Measurements from ENCODE around the gene C6orf62. TPM values are rescaled to one million over a fixed set of nuclear protein-coding genes. Genes with fewer than 3 reads are reported as not detected.

The C6orf62 gene
- total RNA-seq, 2 experiments from 2014 or later = 130 to 134 TPM

GRCh38 chr6:24694198-24694597 is 24.8 kb downstream of the C6orf62 start:
- no peak overlapping the region for H3K27ac Mint-ChIP-seq
- H3K4me3 Mint-ChIP-seq = no peak overlapping the region
- no peaks in the 10 kb centered on the region for H3K27me3 Mint-ChIP-seq
- ChIA-PET CTCF (interaction anchor here (0.8 to 4.5 kb wide), 3 partner anchors 27 to 264 kb away, joined by 3 to 82 read pairs (median 3); partner anchors contain the start of gene ACOT13), POLR2A (no interaction called here)
- H3K9me3 Mint-ChIP-seq = no peaks in the 10 kb centered on the region
- H3K4me1 Mint-ChIP-seq (ENCODE audit: low read depth) = peaks cover 36% of the 10 kb centered on the region
- intact Hi-C loops (cut with micrococcal nuclease) = loop anchor here (2.0 to 10.0 kb wide), 2 partner anchors 199 to 263 kb away; partner anchors contain the start of gene ALDH5A1
- DNase-seq = no peak
- peaks cover 6% of the 10 kb centered on the region for H3K36me3 Mint-ChIP-seq

GRCh38 chr6:24692848-24693592 is 25.9 kb downstream of the C6orf62 start:
- CTCF ChIA-PET = interaction anchor here (6.0 kb wide), 1 partner anchor 110 kb away, joined by 62 read pairs; no protein-coding TSS in a partner anchor
- peaks cover 2% of the 10 kb centered on the region for H3K36me3 Mint-ChIP-seq
- H3K4me3 Mint-ChIP-seq = no peak overlapping the region
- no peak overlapping the region for H3K27ac Mint-ChIP-seq
- intact Hi-C loops (cut with micrococcal nuclease) = loop anchor here (10.0 kb wide), 1 partner anchor 198 kb away; the partner anchor contains the start of gene ALDH5A1
- no peak for DNase-seq
- POLR2A ChIA-PET = no interaction called here
- H3K27me3 Mint-ChIP-seq = no peaks in the 10 kb centered on the region
- peaks cover 31% of the 10 kb centered on the region for H3K4me1 Mint-ChIP-seq (ENCODE audit: low read depth)
- H3K9me3 Mint-ChIP-seq = no peaks in the 10 kb centered on the region

- CTCF ChIA-PET = interaction anchor here (6.0 kb wide), 1 partner anchor 109 kb away, joined by 62 read pairs; no protein-coding TSS in a partner anchor
- intact Hi-C loops (cut with micrococcal nuclease) = loop anchor here (10.0 kb wide), 1 partner anchor 198 kb away; the partner anchor contains the start of gene ALDH5A1
These were observed 26.5 kb downstream of the C6orf62 start for GRCh38 chr6:24692415-24692814.

DNA sequence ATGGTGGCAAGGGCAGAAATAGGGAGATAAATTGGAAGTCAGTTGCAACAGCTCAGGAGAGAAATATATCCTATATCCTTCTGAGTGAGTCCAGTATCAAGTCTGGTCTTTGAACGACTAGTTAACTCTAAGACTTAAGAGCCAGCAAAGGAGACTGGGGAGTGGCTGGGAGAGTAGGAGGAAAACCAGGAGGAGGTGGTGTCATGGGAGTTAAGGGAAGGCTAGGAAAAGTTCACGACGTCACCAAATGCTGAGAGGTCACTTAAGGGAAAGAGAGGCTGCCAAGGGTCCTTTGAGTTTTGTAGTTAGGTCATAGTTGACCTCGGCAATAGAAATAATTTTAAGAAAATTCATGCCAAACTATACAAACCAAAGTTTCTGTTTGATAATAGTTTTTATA is 27.0 kb downstream of the C6orf62 start:
- no peak overlapping the region for H3K27ac Mint-ChIP-seq
- H3K4me1 Mint-ChIP-seq (ENCODE audit: low read depth) = peaks cover 29% of the 10 kb centered on the region
- H3K4me3 Mint-ChIP-seq = no peak overlapping the region
- H3K9me3 Mint-ChIP-seq = no peaks in the 10 kb centered on the region
- ChIA-PET CTCF (interaction anchor here (0.8 to 6.0 kb wide), 2 partner anchors 109 to 112 kb away, joined by 3 to 62 read pairs; no protein-coding TSS in a partner anchor), POLR2A (no interaction called here)
- intact Hi-C loops (cut with micrococcal nuclease) = loop anchor here (10.0 kb wide), 1 partner anchor 197 kb away; the partner anchor contains the start of gene ALDH5A1
- peaks cover 3% of the 10 kb centered on the region for H3K36me3 Mint-ChIP-seq
- no peak for DNase-seq
- H3K27me3 Mint-ChIP-seq = no peaks in the 10 kb centered on the region

More at GRCh38 chr6:24692415-24692814, 26.5 kb downstream of the C6orf62 start:
- POLR2A ChIA-PET = no interaction called here
- H3K36me3 Mint-ChIP-seq = peaks cover under 1% of the 10 kb centered on the region
- H3K27me3 Mint-ChIP-seq = no peaks in the 10 kb centered on the region
- no peak overlapping the region for H3K4me3 Mint-ChIP-seq
- H3K27ac Mint-ChIP-seq = no peak overlapping the region
- no peak for DNase-seq
- H3K4me1 Mint-ChIP-seq (ENCODE audit: low read depth) = peaks cover 29% of the 10 kb centered on the region
- no peaks in the 10 kb centered on the region for H3K9me3 Mint-ChIP-seq

- Mint-ChIP-seq H3K27ac (no peak overlapping the region), H3K27me3 (no peaks in the 10 kb centered on the region), H3K36me3 (peaks cover 3% of the 10 kb centered on the region), H3K4me3 (no peak overlapping the region), H3K4me1 (ENCODE audit: low read depth) (peaks cover 29% of the 10 kb centered on the region), H3K9me3 (no peaks in the 10 kb centered on the region)
- ChIA-PET POLR2A (no interaction called here), CTCF (interaction anchor here (0.8 to 6.0 kb wide), 2 partner anchors 108 to 112 kb away, joined by 3 to 62 read pairs; no protein-coding TSS in a partner anchor)
- no peak for DNase-seq
- intact Hi-C loops (cut with micrococcal nuclease) = loop anchor here (10.0 kb wide), 1 partner anchor 197 kb away; the partner anchor contains the start of gene ALDH5A1
These were observed 27.4 kb downstream of the C6orf62 start for GRCh38 chr6:24691550-24691949.

- CTCF ChIA-PET = interaction anchor here (6.0 kb wide), 1 partner anchor 108 kb away, joined by 62 read pairs; no protein-coding TSS in a partner anchor
- H3K27ac Mint-ChIP-seq = no peak overlapping the region
These were observed 28.4 kb downstream of the C6orf62 start for GRCh38 chr6:24690593-24690992.

GRCh38 chr6:24689964-24690363 is 29.0 kb downstream of the C6orf62 start:
- Mint-ChIP-seq H3K27ac (no peak overlapping the region), H3K4me1 (ENCODE audit: low read depth) (peaks cover 18% of the 10 kb centered on the region), H3K36me3 (peaks cover 3% of the 10 kb centered on the region), H3K9me3 (no peaks in the 10 kb centered on the region), H3K27me3 (no peaks in the 10 kb centered on the region), H3K4me3 (no peak overlapping the region)
- ChIA-PET CTCF (interaction anchor here (0.6 to 6.0 kb wide), 2 partner anchors 107 to 1313 kb away, joined by 3 to 62 read pairs; no protein-coding TSS in a partner anchor), POLR2A (no interaction called here)
- intact Hi-C loops (cut with micrococcal nuclease) = loop anchor here (10.0 kb wide), 1 partner anchor 195 kb away; the partner anchor contains the start of gene ALDH5A1
- DNase-seq = no peak

More at GRCh38 chr6:24690593-24690992, 28.4 kb downstream of the C6orf62 start:
- Mint-ChIP-seq H3K9me3 (no peaks in the 10 kb centered on the region), H3K4me3 (no peak overlapping the region), H3K4me1 (ENCODE audit: low read depth) (peaks cover 20% of the 10 kb centered on the region), H3K36me3 (peaks cover 3% of the 10 kb centered on the region), H3K27me3 (no peaks in the 10 kb centered on the region)
- no peak for DNase-seq
- intact Hi-C loops (cut with micrococcal nuclease) = loop anchor here (10.0 kb wide), 1 partner anchor 196 kb away; the partner anchor contains the start of gene ALDH5A1
- POLR2A ChIA-PET = no interaction called here

DNA sequence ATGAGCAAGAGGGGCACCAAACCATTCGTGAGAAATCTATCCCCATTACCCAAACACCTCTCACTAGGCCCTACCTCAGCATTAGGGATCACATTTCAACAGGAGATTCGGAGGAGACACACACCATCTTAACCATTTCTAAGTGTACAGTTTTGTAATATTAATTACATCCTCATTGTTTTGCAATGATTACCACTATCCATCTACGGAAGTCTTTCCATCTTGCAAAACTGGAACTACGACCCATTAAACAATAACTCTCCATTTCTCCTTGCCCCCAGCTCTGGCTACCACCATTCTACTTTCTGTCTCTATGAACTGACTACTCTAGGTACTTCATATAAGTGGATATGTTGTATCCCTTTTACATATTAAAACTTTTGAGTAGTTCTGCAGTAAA is 32.0 kb downstream of the C6orf62 start:
- no peaks in the 10 kb centered on the region for H3K27me3 Mint-ChIP-seq
- no peak for DNase-seq
- no peaks in the 10 kb centered on the region for H3K9me3 Mint-ChIP-seq
- CTCF ChIA-PET = interaction anchor here (1.7 kb wide), 1 partner anchor 106 kb away, joined by 5 read pairs; no protein-coding TSS in a partner anchor
- no peak overlapping the region for H3K27ac Mint-ChIP-seq
- POLR2A ChIA-PET = no interaction called here
- peaks cover 3% of the 10 kb centered on the region for H3K36me3 Mint-ChIP-seq
- intact Hi-C loops (cut with micrococcal nuclease) = no loop called here
- H3K4me1 Mint-ChIP-seq (ENCODE audit: low read depth) = peaks cover 11% of the 10 kb centered on the region
- H3K4me3 Mint-ChIP-seq = no peak overlapping the region

DNA sequence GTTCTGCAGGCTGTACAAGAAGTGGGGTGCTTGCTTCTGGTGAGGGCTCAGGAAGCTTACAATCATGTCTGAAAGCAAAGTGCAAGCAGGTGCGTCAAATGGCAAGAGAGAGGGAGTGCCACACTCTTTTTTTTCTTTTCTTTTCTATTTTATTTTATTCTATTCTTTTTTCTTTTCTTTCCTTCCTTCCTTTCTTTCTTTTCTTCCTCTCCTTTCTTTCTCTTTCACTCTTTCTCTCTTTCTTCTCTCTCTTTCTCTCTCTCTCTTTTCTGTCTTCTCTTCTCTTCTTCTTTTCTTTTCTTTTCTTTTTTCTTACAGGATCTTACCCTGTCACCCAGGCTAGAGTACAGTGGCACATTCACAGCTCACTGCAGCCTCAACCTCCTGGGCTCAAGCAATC is 32.5 kb downstream of the C6orf62 start:
- Mint-ChIP-seq H3K9me3 (no peaks in the 10 kb centered on the region), H3K4me1 (ENCODE audit: low read depth) (peaks cover 6% of the 10 kb centered on the region), H3K27me3 (no peaks in the 10 kb centered on the region), H3K36me3 (peaks cover 4% of the 10 kb centered on the region), H3K27ac (no peak overlapping the region), H3K4me3 (no peak overlapping the region)
- no peak for DNase-seq
- CTCF ChIA-PET = interaction anchor here (1.7 kb wide), 1 partner anchor 105 kb away, joined by 5 read pairs; no protein-coding TSS in a partner anchor
- POLR2A ChIA-PET = no interaction called here
- intact Hi-C loops (cut with micrococcal nuclease) = no loop called here

GRCh38 chr6:24683297-24684296 is 35.4 kb downstream of the C6orf62 start:
- Mint-ChIP-seq H3K27ac (no peak overlapping the region), H3K4me3 (no peak overlapping the region), H3K36me3 (peaks cover 4% of the 10 kb centered on the region), H3K27me3 (no peaks in the 10 kb centered on the region), H3K9me3 (no peaks in the 10 kb centered on the region), H3K4me1 (ENCODE audit: low read depth) (no peaks in the 10 kb centered on the region)
- intact Hi-C loops (cut with micrococcal nuclease) = no loop called here
- CTCF ChIA-PET = interaction anchor here (2.5 kb wide), 1 partner anchor 102 kb away, joined by 15 read pairs; no protein-coding TSS in a partner anchor
- DNase-seq = no peak
- POLR2A ChIA-PET = no interaction called here

- ChIA-PET POLR2A (no interaction called here), CTCF (interaction anchor here (1.4 kb wide), 1 partner anchor 100 kb away, joined by 3 read pairs; no protein-coding TSS in a partner anchor)
- no peak for DNase-seq
- Mint-ChIP-seq H3K4me1 (ENCODE audit: low read depth) (no peaks in the 10 kb centered on the region), H3K4me3 (no peak overlapping the region), H3K9me3 (no peaks in the 10 kb centered on the region), H3K36me3 (peaks cover 1% of the 10 kb centered on the region), H3K27ac (no peak overlapping the region), H3K27me3 (no peaks in the 10 kb centered on the region)
- intact Hi-C loops (cut with micrococcal nuclease) = no loop called here
These were observed 38.4 kb downstream of the C6orf62 start for GRCh38 chr6:24680582-24680981.
